ENCODE measurements around the gene TTC16. TPM values are rescaled to one million over a fixed set of nuclear protein-coding genes. Genes with fewer than 3 reads are reported as not detected.

Gene TTC16
- total RNA-seq, 1 experiment from 2014 or later: not detected

DNA sequence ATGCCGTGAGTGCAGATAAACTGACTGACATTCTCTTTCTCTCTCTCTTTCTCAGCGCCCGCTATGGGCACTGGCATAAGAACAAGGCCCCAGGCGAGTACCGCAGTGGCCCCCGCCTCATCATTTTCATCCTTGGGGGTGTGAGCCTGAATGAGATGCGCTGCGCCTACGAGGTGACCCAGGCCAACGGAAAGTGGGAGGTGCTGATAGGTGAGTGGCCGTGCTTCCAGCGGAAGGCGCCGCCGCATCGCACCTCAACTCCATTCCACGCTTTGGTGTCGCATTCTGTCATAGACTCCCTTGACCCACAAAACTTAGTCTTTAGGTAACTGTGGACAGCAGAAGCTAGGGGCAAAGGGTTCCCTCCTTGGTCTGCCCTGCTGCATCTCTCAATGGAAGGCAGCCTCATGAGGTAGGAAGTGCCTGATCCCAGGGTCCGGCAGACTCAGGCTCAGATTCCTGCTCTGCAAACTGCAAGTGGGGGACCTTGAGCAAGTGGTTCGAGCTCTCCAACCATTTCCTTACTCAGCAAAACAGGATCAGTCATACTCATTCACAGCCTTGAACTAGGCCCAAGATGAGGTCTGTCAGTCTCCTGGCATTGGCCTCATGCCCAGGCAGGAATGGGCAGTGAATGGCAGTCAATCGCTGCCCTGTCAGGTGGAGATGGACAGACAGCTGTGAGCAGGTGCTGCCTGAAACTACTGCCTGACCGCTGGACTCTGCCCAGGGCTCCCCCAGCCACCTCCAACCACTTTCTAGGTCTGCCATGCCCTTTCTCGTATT lies 33.3 kb upstream of the TTC16 start:
- Histone ChIP-seq H3K14ac (ENCODE audit: insufficient read depth, low read length) (no peak overlapping the region), H3K27me3 (ENCODE audit: insufficient read depth, low read length) (no peaks in the 10 kb centered on the region), H3K9ac (ENCODE audit: extremely low read depth, insufficient read length, low read length) (no peak overlapping the region), H4K20me1 (ENCODE audit: control insufficient read depth, insufficient read depth, insufficient read length) (no peaks in the 10 kb centered on the region), H2BK120ac (ENCODE audit: low read depth, low read length, poor library complexity, severe bottlenecking) (no peak overlapping the region), H3K23ac (ENCODE audit: insufficient read length, low read depth, low read length) (no peak overlapping the region), H2BK20ac (ENCODE audit: low read depth, low read length, poor library complexity, severe bottlenecking) (no peak overlapping the region), H2BK5ac (ENCODE audit: insufficient read length, low read length) (no peak overlapping the region), H2AFZ (ENCODE audit: low read length) (no peak overlapping the region), H4K5ac (ENCODE audit: insufficient read length, low read depth, low read length) (no peak overlapping the region), H3K4ac (ENCODE audit: low read depth, low read length) (no peak overlapping the region), H3T11ph (ENCODE audit: low read length) (no peak overlapping the region), H4K91ac (ENCODE audit: insufficient read length, low read depth, low read length) (no peak overlapping the region), H3K23me2 (ENCODE audit: insufficient read length, low read depth, low read length, poor library complexity, severe bottlenecking) (no peaks in the 10 kb centered on the region), H3K79me1 (ENCODE audit: insufficient read depth, low read depth, low read length, poor library complexity, severe bottlenecking) (no peaks in the 10 kb centered on the region), H2AK5ac (ENCODE audit: insufficient read length, low read length) (no peak overlapping the region), H3K4me1 (ENCODE audit: insufficient read depth, low read length) (no peaks in the 10 kb centered on the region), H3K18ac (ENCODE audit: insufficient read length, low read depth, low read length) (no peak overlapping the region), H3K79me2 (ENCODE audit: insufficient read depth, low read length) (no peaks in the 10 kb centered on the region), H3K27ac (ENCODE audit: insufficient read length, low read depth, low read length) (no peak overlapping the region), H3K56ac (ENCODE audit: insufficient read length, low read depth, low read length) (no peak overlapping the region), H2BK12ac (ENCODE audit: insufficient read length, low read depth, low read length) (no peak overlapping the region), H4K8ac (replicated peaks; ENCODE audit: insufficient read length, low read depth, low read length) (no peak overlapping the region), H2BK15ac (ENCODE audit: low read depth, low read length) (no peak overlapping the region), H3K9me3 (ENCODE audit: control insufficient read depth, low read depth, low read length) (no peaks in the 10 kb centered on the region), H3K4me2 (ENCODE audit: insufficient read depth, insufficient read length, low read length) (no peak overlapping the region)
- Mint-ChIP-seq H3K27ac (no peak overlapping the region; a peak in 2 of 7 replicates), H3K4me1 (no peaks in the 10 kb centered on the region), H3K9me3 (no peaks in the 10 kb centered on the region), H3K36me3 (ENCODE audit: insufficient read depth in 1 of 3, low read depth in 3 of 3) (peaks cover 23 to 43% (median 30%) of the 10 kb centered on the region in 3 experiments; a peak in 6 of 7 replicates), H3K27me3 (ENCODE audit: low read depth) (no peaks in the 10 kb centered on the region), H3K4me3 (no peak overlapping the region)
- no CpG with 5 or more reads among the region's 23 CpGs for WGBS (ENCODE audit: extremely low coverage, insufficient read length, low lambda C conversion rate)
- TF ChIP-seq, protein P1, sequence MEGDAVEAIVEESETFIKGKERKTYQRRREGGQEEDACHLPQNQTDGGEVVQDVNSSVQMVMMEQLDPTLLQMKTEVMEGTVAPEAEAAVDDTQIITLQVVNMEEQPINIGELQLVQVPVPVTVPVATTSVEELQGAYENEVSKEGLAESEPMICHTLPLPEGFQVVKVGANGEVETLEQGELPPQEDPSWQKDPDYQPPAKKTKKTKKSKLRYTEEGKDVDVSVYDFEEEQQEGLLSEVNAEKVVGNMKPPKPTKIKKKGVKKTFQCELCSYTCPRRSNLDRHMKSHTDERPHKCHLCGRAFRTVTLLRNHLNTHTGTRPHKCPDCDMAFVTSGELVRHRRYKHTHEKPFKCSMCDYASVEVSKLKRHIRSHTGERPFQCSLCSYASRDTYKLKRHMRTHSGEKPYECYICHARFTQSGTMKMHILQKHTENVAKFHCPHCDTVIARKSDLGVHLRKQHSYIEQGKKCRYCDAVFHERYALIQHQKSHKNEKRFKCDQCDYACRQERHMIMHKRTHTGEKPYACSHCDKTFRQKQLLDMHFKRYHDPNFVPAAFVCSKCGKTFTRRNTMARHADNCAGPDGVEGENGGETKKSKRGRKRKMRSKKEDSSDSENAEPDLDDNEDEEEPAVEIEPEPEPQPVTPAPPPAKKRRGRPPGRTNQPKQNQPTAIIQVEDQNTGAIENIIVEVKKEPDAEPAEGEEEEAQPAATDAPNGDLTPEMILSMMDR (conservative IDR thresholded peaks at IDR 0.05): no peak
- no peak for DNase-seq
